Esophagus squamous epithelium (tissue), 4 donors: Measurements from ENCODE around the gene TNFRSF12A.

Experiments used
- CTCF ChIP-seq, 6 experiments: fragments of 450-650 bp in 4 of 6; fragments of 200-600 bp in 2 of 6; sonication (generic) in 2 of 6; IDR thresholded peaks; one replicate each; pipeline ENCODE4 v1.5.1; 2016 to 2019; ENCODE audit warnings: antibody characterized with exemption in 6 of 6, mild to moderate bottlenecking in 4 of 6, moderate library complexity in 4 of 6
- POLR2A ChIP-seq, 4 donors: fragments of 450-650 bp; IDR thresholded peaks; one replicate each; pipeline ENCODE4 v1.6.1; 2017; ENCODE audit warnings: antibody characterized with exemption in 4 of 4, mild to moderate bottlenecking in 4 of 4, moderate library complexity in 3 of 4

- TF ChIP-seq CTCF (IDR thresholded peaks at IDR 0.05) (no peak), POLR2A (IDR thresholded peaks at IDR 0.05) (no peak)
Measured at GRCh38 chr16:3056336-3057180, 36.4 kb downstream of the TNFRSF12A start.
